ENCODE measurements around the gene DUSP5. TPM values are rescaled to one million over a fixed set of nuclear protein-coding genes. Genes with fewer than 3 reads are reported as not detected.

The DUSP5 gene
- total RNA-seq = 10.0 and 42.3 TPM in 2 replicates

- no peak for TF ChIP-seq CTCF (IDR thresholded peaks at IDR 0.05; ENCODE audit: insufficient read depth, low read depth, low read length)
- peak; percentile 95 for DNase-seq (ENCODE audit: low read depth)
- peak within 1 kb of the TSS; percentile 68 for H3K4me3 ChIP-seq (ENCODE audit: low read depth, low read length)
Measured at GRCh38 chr10:110497438-110498086, at the start of gene DUSP5. Gene DUSP5 (plus strand): TSS chr10:110497907. CDS start chr10:110498122, 215 bp downstream.

- peak; percentile 14 for DNase-seq (ENCODE audit: low read depth)
- H3K4me3 ChIP-seq (ENCODE audit: low read depth, low read length) = no peak overlapping the region
- no peak for TF ChIP-seq CTCF (IDR thresholded peaks at IDR 0.05; ENCODE audit: insufficient read depth, low read depth, low read length)
Measured at GRCh38 chr10:110448682-110449418, 48.9 kb upstream of the DUSP5 start.

GRCh38 chr10:110455446-110455845 is 42.3 kb upstream of the DUSP5 start:
- no peak for DNase-seq (ENCODE audit: low read depth)
- no peak for TF ChIP-seq CTCF (IDR thresholded peaks at IDR 0.05; ENCODE audit: insufficient read depth, low read depth, low read length)
- no peak overlapping the region for H3K4me3 ChIP-seq (ENCODE audit: low read depth, low read length)

- DNase-seq (ENCODE audit: low read depth) = no peak
- H3K4me3 ChIP-seq (ENCODE audit: low read depth, low read length) = no peak overlapping the region
- no peak for TF ChIP-seq CTCF (IDR thresholded peaks at IDR 0.05; ENCODE audit: insufficient read depth, low read depth, low read length)
Measured at GRCh38 chr10:110456046-110456445, 41.7 kb upstream of the DUSP5 start.

GRCh38 chr10:110456523-110457091 is 41.1 kb upstream of the DUSP5 start:
- TF ChIP-seq CTCF (IDR thresholded peaks at IDR 0.05; ENCODE audit: insufficient read depth, low read depth, low read length) = no peak
- no peak overlapping the region for H3K4me3 ChIP-seq (ENCODE audit: low read depth, low read length)
- DNase-seq (ENCODE audit: low read depth) = peak; percentile 36

GRCh38 chr10:110457851-110458250 is 39.9 kb upstream of the DUSP5 start:
- DNase-seq (ENCODE audit: low read depth) = no peak
- H3K4me3 ChIP-seq (ENCODE audit: low read depth, low read length) = no peak overlapping the region
- TF ChIP-seq CTCF (IDR thresholded peaks at IDR 0.05; ENCODE audit: insufficient read depth, low read depth, low read length) = no peak
